Non-pigmented ciliary epithelial cell (primary cell): ENCODE results near the gene OR5H14.

Experiments
- DNase-seq: peaks from one replicate; pipeline ENCODE4 v3.0.0-alpha.2; 2010; ENCODE audit warnings: low read depth

The OR5H14 gene

DNA sequence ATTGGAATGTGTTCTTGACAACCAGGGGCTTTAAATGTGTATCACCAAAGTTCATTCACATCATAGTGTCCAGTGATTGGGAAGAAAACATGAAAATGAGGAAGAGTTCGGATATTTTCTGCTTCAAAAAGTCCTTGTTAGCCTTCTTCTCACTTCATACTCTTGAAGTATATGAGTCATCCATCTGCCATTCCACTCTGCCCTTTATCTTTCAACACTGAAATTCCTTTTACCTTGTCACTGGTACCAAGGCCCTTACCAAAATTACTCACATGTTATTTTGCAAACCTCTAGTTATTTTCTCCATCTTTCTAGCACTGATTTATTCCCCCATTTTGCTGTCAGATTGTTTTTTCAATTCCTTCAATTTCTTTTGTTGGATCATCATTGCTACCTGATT lies 51.7 kb downstream of the OR5H14 start:
- DNase-seq, result no peak
